ENCODE results near the gene TDRD1. TPM values are rescaled to one million over a fixed set of nuclear protein-coding genes. Genes with fewer than 3 reads are reported as not detected.

The TDRD1 gene
- total RNA-seq, 1 donor from 2014 or later: not detected

DNA sequence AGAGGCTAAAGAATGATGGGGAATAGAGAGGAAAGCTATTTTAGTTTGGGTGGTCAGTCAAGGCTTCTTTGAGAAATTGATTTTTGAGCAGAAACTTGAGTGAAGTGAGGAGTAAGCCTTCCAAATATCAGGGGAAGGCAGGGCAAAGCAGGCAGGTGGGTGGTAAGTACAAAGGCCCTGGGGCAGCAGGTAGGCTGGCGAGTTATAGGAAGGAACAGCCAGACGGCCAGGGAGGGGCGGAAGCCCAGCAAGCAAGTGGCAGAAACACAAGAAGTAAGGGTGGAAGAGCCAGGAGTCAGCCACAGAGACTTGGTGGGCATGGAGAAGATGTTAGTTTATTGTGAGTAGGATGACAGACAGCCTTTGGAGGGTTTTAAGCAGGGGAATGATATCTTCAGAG lies 94.8 kb downstream of the TDRD1 start:
- no peak for TF ChIP-seq CTCF (IDR thresholded peaks at IDR 0.05)
- H3K27me3 Mint-ChIP-seq (ENCODE audit: low read depth): peaks cover 9% of the 10 kb centered on the region
- peaks cover 19% of the 10 kb centered on the region for H3K4me1 Mint-ChIP-seq (ENCODE audit: low read depth)
- DNase-seq (ENCODE audit: low spot score): no peak
- no peaks in the 10 kb centered on the region for H3K9me3 Mint-ChIP-seq (ENCODE audit: low read depth)
- H3K4me3 Mint-ChIP-seq (ENCODE audit: unreplicated experiment): no peak overlapping the region
- peaks cover 2% of the 10 kb centered on the region for H3K36me3 Mint-ChIP-seq (ENCODE audit: low read depth)
- H3K27ac Mint-ChIP-seq (ENCODE audit: unreplicated experiment): no peak overlapping the region

- no peaks in the 10 kb centered on the region for H3K9me3 Mint-ChIP-seq (ENCODE audit: low read depth)
- H3K27ac Mint-ChIP-seq (ENCODE audit: unreplicated experiment): no peak overlapping the region
- H3K27me3 Mint-ChIP-seq (ENCODE audit: low read depth): peaks cover 9% of the 10 kb centered on the region
- peaks cover 2% of the 10 kb centered on the region for H3K36me3 Mint-ChIP-seq (ENCODE audit: low read depth)
- TF ChIP-seq CTCF (IDR thresholded peaks at IDR 0.05): no peak
- peaks cover 19% of the 10 kb centered on the region for H3K4me1 Mint-ChIP-seq (ENCODE audit: low read depth)
- H3K4me3 Mint-ChIP-seq (ENCODE audit: unreplicated experiment): no peak overlapping the region
- no peak for DNase-seq (ENCODE audit: low spot score)
These were observed 95.7 kb downstream of the TDRD1 start for GRCh38 chr10:114274616-114275453.

DNA sequence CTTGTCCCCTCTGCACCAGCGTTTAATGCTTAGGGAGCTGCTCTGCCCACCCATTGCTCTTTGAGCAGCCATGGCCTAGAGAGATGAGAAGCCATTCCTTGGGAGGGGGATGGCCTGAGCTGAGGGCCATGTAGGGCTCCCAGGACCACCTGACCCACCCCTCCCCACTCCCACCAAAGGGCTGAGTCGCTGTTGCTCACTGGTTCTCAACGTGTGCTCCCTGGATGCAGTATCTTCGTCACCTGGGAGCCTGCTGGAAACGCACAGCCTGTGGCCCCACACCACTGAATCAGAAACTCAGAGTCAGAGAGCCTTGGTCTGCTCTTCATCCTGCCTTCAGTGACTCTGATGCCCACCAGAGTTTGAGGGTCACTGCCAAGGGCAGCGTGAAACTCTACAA lies 96.9 kb downstream of the TDRD1 start:
- Mint-ChIP-seq H3K27me3 (ENCODE audit: low read depth) (peaks cover 9% of the 10 kb centered on the region), H3K4me1 (ENCODE audit: low read depth) (peaks cover 14% of the 10 kb centered on the region), H3K36me3 (ENCODE audit: low read depth) (peaks cover 2% of the 10 kb centered on the region), H3K4me3 (ENCODE audit: unreplicated experiment) (no peak overlapping the region), H3K9me3 (ENCODE audit: low read depth) (no peaks in the 10 kb centered on the region), H3K27ac (ENCODE audit: unreplicated experiment) (no peak overlapping the region)
- TF ChIP-seq CTCF (IDR thresholded peaks at IDR 0.05): no peak
- no peak for DNase-seq (ENCODE audit: low spot score)

DNA sequence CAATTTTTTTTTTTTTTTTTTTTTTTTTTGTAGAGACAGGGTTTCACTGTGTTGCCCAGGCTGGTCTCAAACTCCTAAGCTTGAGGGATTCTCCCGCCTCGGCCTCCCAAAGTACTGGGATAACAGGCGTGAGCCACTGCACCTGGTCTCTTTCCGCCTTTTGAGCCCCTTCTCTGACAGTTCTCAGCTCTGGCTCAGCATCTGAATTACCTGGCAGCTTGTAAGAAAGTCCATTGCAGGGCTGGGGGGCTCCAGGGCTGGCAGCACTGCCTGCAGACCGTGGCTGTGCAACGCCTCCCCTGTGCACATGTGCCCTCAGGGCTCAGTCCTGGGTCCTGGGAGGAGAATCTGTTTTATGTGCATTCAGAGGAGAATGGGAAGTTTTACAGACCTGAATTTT lies 97.5 kb downstream of the TDRD1 start:
- Mint-ChIP-seq H3K27ac (ENCODE audit: unreplicated experiment) (no peak overlapping the region), H3K4me3 (ENCODE audit: unreplicated experiment) (no peak overlapping the region), H3K27me3 (ENCODE audit: low read depth) (peaks cover 9% of the 10 kb centered on the region), H3K9me3 (ENCODE audit: low read depth) (no peaks in the 10 kb centered on the region), H3K4me1 (ENCODE audit: low read depth) (peaks cover 8% of the 10 kb centered on the region), H3K36me3 (ENCODE audit: low read depth) (peaks cover 2% of the 10 kb centered on the region)
- no peak for DNase-seq (ENCODE audit: low spot score)
- no peak for TF ChIP-seq CTCF (IDR thresholded peaks at IDR 0.05)

GRCh38 chr10:114278140-114278883 lies 99.2 kb downstream of the TDRD1 start:
- H3K9me3 Mint-ChIP-seq (ENCODE audit: low read depth): no peaks in the 10 kb centered on the region
- H3K27ac Mint-ChIP-seq (ENCODE audit: unreplicated experiment): no peak overlapping the region
- no peak for DNase-seq (ENCODE audit: low spot score)
- peaks cover 2% of the 10 kb centered on the region for H3K36me3 Mint-ChIP-seq (ENCODE audit: low read depth)
- no peak for TF ChIP-seq CTCF (IDR thresholded peaks at IDR 0.05)
- peaks cover 9% of the 10 kb centered on the region for H3K27me3 Mint-ChIP-seq (ENCODE audit: low read depth)
- H3K4me3 Mint-ChIP-seq (ENCODE audit: unreplicated experiment): no peak overlapping the region
- no peaks in the 10 kb centered on the region for H3K4me1 Mint-ChIP-seq (ENCODE audit: low read depth)
